Fibroblast of mammary gland (primary cell): ENCODE measurements around the gene GNAZ.

ENCODE experiments used
- DNase-seq: peaks from one replicate; pipeline ENCODE4 v3.0.0-alpha.2; 2010; ENCODE audit warnings: low read depth
- H3K4me3 ChIP-seq: 2 replicates; pipeline ENCODE4 v1.5.1; 2011; ENCODE audit warnings: low read depth, mild to moderate bottlenecking, low read length, moderate library complexity; ENCODE audit not compliant: control insufficient read depth
- CTCF ChIP-seq: conservative IDR thresholded peaks from 2 replicates; pipeline ENCODE4 v1.5.1; 2011; ENCODE audit warnings: low read depth, low read length, inconsistent platforms; ENCODE audit not compliant: control insufficient read depth, insufficient read depth

GNAZ gene

GRCh38 chr22:23069502-23070357 is 589 bp upstream of the GNAZ start:
- peak; percentile 73 for DNase-seq
- peak overlapping the region; percentile 49 for H3K4me3 ChIP-seq
- TF ChIP-seq CTCF: no peak

- TF ChIP-seq CTCF: no peak
- H3K4me3 ChIP-seq: no peak overlapping the region
- no peak for DNase-seq
Observed at GRCh38 chr22:23071230-23072076, 1.1 kb downstream of the GNAZ start.

DNA sequence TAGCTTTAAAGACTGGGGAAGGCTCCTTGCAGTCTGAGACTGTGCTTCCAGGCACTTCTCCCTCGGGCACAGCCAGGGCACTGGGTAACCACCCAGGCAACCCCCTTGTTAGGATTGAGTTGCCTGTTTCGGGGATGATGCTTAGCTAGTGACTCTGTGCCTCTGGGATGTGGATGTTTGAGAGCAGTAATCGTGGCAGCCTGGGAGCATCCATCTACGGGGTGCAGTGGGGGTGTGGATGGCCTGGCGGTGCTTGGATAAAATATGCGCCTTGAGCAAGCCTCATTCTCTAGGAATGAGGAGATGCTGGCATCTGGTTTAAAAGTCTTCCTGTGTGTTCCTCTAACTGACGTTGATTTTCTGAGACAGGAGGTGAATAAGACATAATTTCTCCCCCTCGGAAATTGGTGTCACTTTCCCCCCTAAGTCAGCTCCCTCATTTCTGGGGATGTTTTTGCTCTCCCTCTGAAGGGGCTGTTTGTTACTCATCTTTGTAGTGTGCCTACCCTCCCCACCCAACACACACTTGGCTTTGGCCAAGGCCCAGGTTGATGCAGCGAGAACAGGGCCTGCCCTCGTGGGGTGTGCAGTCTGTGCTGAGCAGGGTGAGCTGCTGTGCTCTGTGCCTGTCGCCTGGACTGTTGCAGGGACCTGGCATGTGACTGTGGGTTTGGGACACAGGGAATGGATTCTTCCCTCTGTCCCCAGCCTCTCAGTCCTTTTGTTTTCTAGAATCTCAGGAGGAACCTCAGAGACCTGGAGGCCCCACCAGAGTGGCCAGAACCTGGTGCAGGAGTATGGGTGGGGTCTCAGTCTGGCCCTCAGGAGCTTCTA is 2.0 kb downstream of the GNAZ start:
- DNase-seq: no peak
- TF ChIP-seq CTCF: no peak
- H3K4me3 ChIP-seq: no peak overlapping the region

- TF ChIP-seq CTCF: no peak
- H3K4me3 ChIP-seq: no peak overlapping the region
- DNase-seq: no peak
Observed at GRCh38 chr22:23072911-23073491, 2.7 kb downstream of the GNAZ start.

- no peak for TF ChIP-seq CTCF
- DNase-seq: no peak
- H3K4me3 ChIP-seq: no peak overlapping the region
Observed at GRCh38 chr22:23073526-23074229, 3.4 kb downstream of the GNAZ start.
